ENCODE results near the gene XAF1.

XAF1 gene

GRCh38 chr17:6796017-6796886 lies 40.4 kb downstream of the XAF1 start:
- H3K36me3 ChIP-seq (ENCODE audit: low read depth) = no peaks in the 10 kb centered on the region
- DNase-seq (ENCODE audit: low spot score) (no peak), ATAC-seq (ENCODE audit: low read depth) (peak; percentile 13; the same call in 1 of the 3 replicates)
- H3K27ac ChIP-seq (ENCODE audit: poor library complexity, severe bottlenecking) = peak overlapping the region; percentile 76
- H3K4me1 ChIP-seq (ENCODE audit: insufficient read depth, poor library complexity, severe bottlenecking) = peaks cover 21% of the 10 kb centered on the region
- no peaks in the 10 kb centered on the region for H3K9me3 ChIP-seq (ENCODE audit: severe bottlenecking)
- TF ChIP-seq CTCF (IDR thresholded peaks at IDR 0.05; ENCODE audit: poor library complexity, severe bottlenecking) = no peak
- H3K4me3 ChIP-seq (ENCODE audit: severe bottlenecking) = no peak overlapping the region
- H3K27me3 ChIP-seq (ENCODE audit: insufficient read depth, poor library complexity, severe bottlenecking) = no peaks in the 10 kb centered on the region

GRCh38 chr17:6796887-6797490 lies 41.1 kb downstream of the XAF1 start:
- peaks cover 21% of the 10 kb centered on the region for H3K4me1 ChIP-seq (ENCODE audit: insufficient read depth, poor library complexity, severe bottlenecking)
- DNase-seq (ENCODE audit: low spot score) (no peak), ATAC-seq (ENCODE audit: low read depth) (peak; percentile 84)
- no peak for TF ChIP-seq CTCF (IDR thresholded peaks at IDR 0.05; ENCODE audit: poor library complexity, severe bottlenecking)
- H3K27ac ChIP-seq (ENCODE audit: poor library complexity, severe bottlenecking) = peak overlapping the region; percentile 76
- H3K36me3 ChIP-seq (ENCODE audit: low read depth) = no peaks in the 10 kb centered on the region
- H3K9me3 ChIP-seq (ENCODE audit: severe bottlenecking) = no peaks in the 10 kb centered on the region
- no peaks in the 10 kb centered on the region for H3K27me3 ChIP-seq (ENCODE audit: insufficient read depth, poor library complexity, severe bottlenecking)
- H3K4me3 ChIP-seq (ENCODE audit: severe bottlenecking) = no peak overlapping the region

GRCh38 chr17:6797718-6798351 lies 42.0 kb downstream of the XAF1 start:
- H3K27me3 ChIP-seq (ENCODE audit: insufficient read depth, poor library complexity, severe bottlenecking) = no peaks in the 10 kb centered on the region
- H3K27ac ChIP-seq (ENCODE audit: poor library complexity, severe bottlenecking) = peak overlapping the region; percentile 76
- DNase-seq (ENCODE audit: low spot score) (no peak), ATAC-seq (ENCODE audit: low read depth) (peak; percentile 58)
- no peak overlapping the region for H3K4me3 ChIP-seq (ENCODE audit: severe bottlenecking)
- no peak for TF ChIP-seq CTCF (IDR thresholded peaks at IDR 0.05; ENCODE audit: poor library complexity, severe bottlenecking)
- no peaks in the 10 kb centered on the region for H3K36me3 ChIP-seq (ENCODE audit: low read depth)
- H3K4me1 ChIP-seq (ENCODE audit: insufficient read depth, poor library complexity, severe bottlenecking) = peaks cover 21% of the 10 kb centered on the region
- H3K9me3 ChIP-seq (ENCODE audit: severe bottlenecking) = no peaks in the 10 kb centered on the region

- ATAC-seq (ENCODE audit: low read depth) (no peak), DNase-seq (ENCODE audit: low spot score) (no peak)
- H3K27ac ChIP-seq (ENCODE audit: poor library complexity, severe bottlenecking) = no peak overlapping the region
- H3K36me3 ChIP-seq (ENCODE audit: low read depth) = no peaks in the 10 kb centered on the region
- TF ChIP-seq CTCF (IDR thresholded peaks at IDR 0.05; ENCODE audit: poor library complexity, severe bottlenecking) = no peak
- no peak overlapping the region for H3K4me3 ChIP-seq (ENCODE audit: severe bottlenecking)
- H3K27me3 ChIP-seq (ENCODE audit: insufficient read depth, poor library complexity, severe bottlenecking) = no peaks in the 10 kb centered on the region
- H3K9me3 ChIP-seq (ENCODE audit: severe bottlenecking) = no peaks in the 10 kb centered on the region
- H3K4me1 ChIP-seq (ENCODE audit: insufficient read depth, poor library complexity, severe bottlenecking) = peaks cover 21% of the 10 kb centered on the region
These were observed 43.9 kb downstream of the XAF1 start for GRCh38 chr17:6799738-6800137.
